Skin of body (tissue), 3 donors: ENCODE results near the gene LRRTM4. TPM values are rescaled to one million over a fixed set of nuclear protein-coding genes. Genes with fewer than 3 reads are reported as not detected.
"Not testable (repeated sequence)": the region's sequence is repeated elsewhere in the genome, so short reads cannot be mapped to it uniquely, and the experiment has no call there.

Experiments
- DNase-seq: peaks from one replicate; lab custom pipeline; 2025; lab: John Stamatoyannopoulos, UW
- small RNA-seq: library from RNA; depleted of rRNA; stranded (forward); fragments of <200 nt; gene quantifications from one replicate; pipeline ENCODE3, GENCODE V24; 2014; ENCODE audit warnings: low replicate concordance
- total RNA-seq: library from RNA; depleted of rRNA; stranded (reverse); fragments of >200 nt; gene quantifications from one replicate; pipeline ENCODE4 v1.2.3, GENCODE V29; 2014

LRRTM4 gene
- total RNA-seq, 1 donor from 2014 or later = 0.89 TPM

GRCh38 chr2:76752506-76752905 is 769.7 kb downstream of the LRRTM4 start:
- DNase-seq = no peak

DNA sequence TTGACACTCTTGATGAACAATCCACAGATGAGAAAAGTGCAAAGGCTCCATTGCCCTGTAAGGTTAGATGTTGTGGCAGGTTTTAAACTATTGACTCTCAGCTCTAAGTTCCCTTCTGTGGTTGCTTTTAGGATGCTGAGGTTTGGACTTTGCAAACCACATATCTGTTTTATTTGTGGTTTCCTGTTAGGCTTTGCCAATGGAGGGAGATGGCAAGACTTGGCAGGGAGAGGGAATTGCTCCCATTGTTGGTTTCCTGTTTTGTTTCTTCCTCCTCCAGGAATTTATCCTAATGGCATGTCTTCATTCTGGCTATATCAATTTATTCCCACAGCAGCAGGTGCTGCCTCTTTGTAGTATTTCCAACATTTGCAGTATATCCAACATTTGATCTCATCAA is 772.3 kb downstream of the LRRTM4 start:
- no peak for DNase-seq

DNA sequence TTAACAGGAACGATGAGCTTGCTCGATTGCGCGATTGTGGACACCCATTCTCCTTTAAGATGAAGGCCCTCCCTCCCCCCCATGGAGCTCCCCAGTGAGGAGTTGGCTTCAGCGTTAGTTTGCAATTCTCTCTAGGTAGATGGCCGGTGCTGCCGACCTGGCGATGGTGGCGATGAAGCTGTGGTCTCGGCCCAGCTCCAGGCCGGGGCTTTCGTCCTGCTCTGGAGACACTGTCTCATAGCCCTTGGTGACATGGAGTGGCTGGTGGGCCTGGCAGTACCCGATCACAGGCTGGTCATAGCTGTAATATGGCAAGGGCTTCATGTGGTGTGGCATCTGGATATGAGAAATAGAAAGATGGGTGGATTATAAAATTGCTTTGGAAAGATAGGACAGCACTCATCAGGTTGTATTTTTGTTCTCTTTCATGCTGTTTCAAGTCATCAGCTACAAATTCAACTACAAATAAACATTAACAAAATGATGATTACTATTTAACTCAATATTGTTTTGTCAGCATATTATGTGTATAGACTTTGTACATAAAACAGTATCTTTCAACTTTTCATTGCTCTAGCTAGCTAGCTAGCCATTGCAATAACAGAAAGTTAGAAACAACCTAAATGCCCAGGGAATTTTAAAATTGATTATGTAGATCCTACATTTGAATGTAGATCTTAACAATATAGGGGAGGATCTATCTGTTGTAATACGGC is 773.4 kb downstream of the LRRTM4 start:
- DNase-seq = no peak

DNA sequence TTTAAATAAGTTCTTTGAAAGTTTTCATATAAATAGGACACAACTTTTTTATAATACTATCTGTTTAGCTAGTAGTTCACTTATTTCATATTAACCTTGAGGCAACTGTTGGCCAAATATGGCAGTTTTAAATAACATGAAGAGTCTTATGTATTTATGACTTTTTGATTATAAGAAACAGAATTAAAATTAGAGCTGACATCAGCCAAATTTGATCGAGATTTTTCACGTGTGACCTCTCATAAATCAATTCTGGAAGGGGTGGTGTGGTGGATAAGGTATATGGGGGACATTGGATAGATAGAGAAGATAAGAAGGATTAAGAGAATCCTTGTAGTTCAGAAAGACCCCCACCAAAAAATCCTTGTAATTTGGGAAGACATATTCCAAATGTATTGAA is 776.6 kb downstream of the LRRTM4 start:
- no peak for DNase-seq

GRCh38 chr2:76737607-76738006 is 784.6 kb downstream of the LRRTM4 start:
- DNase-seq = no peak

- DNase-seq = no peak
Observed at GRCh38 chr2:76733736-76734135, 788.4 kb downstream of the LRRTM4 start.

DNA sequence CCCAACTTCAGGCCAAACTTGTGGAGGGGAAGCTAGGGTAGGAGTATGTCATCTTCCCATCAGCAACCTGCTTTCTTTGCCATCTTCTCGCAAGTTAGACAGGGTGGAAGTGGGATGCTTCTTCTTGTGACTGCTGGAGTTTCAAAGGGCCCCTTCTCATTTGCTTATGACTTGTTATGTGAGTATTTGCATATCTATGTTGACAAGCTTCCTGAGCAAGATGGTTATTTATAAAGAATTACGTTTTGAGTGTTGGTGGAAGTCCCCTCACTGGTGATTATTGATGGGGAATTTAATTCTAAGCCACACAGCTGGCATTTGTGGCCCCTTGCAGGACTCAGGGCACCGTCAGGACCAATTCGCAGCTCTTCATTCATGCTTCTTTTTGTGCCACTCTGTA is 791.0 kb downstream of the LRRTM4 start:
- DNase-seq = no peak

GRCh38 chr2:76730021-76730420 is 792.2 kb downstream of the LRRTM4 start:
- DNase-seq = no peak

DNA sequence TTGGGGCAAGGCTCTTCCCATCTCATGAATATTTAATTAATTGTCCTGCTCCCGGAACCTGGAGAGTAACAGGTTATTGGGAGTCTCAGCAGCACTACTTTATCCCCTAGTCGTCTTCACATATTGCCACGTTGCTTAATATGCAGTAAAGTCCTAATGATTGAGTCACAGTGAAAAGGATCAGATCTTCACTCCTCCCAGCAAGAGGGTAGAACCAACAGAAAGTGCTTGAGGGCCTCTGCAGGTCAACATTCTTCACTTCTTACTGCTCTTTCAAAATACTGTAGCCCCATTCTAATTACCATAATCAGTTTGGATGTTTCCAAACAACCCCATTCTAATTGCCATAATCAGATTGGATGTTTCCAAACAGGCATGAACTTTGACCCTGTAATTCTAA is 801.0 kb downstream of the LRRTM4 start:
- DNase-seq = no peak

- no peak for DNase-seq
Observed at GRCh38 chr2:76713312-76713711, 808.9 kb downstream of the LRRTM4 start.

GRCh38 chr2:76711490-76711889 is 810.7 kb downstream of the LRRTM4 start:
- no peak for DNase-seq

DNA sequence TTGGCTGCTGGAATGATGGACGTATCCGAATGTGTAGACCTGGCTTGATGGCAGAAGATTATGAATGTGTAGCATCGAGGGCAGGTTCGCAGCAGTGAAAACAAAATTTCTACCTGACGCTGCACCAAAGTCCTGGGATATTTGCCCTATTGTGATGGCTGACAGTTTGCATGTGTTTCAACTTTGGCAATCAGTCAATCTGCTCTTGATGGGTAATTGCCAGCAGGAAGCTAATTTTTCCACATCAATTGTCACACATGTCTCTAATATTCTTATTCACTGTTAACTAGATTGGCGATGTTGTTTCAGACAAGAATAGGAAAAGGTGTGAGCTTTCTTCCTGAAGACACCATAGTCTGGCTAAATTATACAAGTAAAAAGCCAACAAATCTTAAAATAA is 821.3 kb downstream of the LRRTM4 start:
- DNase-seq = no peak

DNA sequence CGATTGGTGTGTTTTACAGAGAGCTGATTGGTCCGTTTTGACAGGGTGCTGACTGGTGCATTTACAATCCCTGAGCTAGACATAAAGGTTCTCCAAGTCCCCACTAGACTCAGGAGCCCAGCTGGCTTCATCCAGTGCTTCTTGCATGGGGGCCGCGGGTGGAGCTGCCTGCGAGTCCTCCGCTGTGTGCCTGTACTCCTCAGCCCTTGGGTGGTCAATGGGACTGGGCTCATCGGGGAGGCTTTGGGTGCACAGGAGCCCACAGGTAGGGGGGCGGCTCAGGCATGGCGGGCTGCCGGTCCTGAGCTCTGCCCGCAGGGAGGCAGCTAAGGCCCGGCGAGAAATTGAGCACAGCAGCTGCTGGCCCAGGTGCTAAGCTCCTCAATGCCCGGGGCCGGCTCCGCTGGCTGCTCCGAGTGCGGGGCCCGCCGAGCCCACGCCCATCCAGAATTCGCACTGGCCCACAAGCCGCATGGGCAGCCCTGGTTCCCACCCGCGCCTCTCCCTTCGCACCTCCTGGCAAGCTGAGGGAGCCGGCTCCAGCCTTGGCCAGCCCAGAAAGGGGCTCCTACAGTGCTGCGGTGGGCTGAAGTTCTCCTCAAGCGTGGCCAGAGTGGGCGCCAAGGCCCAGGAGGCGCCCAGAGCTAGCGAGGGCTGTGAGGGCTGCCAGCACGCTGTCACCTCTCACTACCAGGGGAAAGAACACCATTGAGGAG is 824.0 kb downstream of the LRRTM4 start:
- DNase-seq = not testable (repeated sequence)

Small RNAs within 50 kb of the gene (small RNA-seq; reads per million reads assigned to genes)
- gene RNA5SP98 = not detected
